Measurements from ENCODE around the gene WDR5B.
"Not testable (repeated sequence)": the region's sequence is repeated elsewhere in the genome, so short reads cannot be mapped to it uniquely, and the experiment has no call there.

WDR5B gene

DNA sequence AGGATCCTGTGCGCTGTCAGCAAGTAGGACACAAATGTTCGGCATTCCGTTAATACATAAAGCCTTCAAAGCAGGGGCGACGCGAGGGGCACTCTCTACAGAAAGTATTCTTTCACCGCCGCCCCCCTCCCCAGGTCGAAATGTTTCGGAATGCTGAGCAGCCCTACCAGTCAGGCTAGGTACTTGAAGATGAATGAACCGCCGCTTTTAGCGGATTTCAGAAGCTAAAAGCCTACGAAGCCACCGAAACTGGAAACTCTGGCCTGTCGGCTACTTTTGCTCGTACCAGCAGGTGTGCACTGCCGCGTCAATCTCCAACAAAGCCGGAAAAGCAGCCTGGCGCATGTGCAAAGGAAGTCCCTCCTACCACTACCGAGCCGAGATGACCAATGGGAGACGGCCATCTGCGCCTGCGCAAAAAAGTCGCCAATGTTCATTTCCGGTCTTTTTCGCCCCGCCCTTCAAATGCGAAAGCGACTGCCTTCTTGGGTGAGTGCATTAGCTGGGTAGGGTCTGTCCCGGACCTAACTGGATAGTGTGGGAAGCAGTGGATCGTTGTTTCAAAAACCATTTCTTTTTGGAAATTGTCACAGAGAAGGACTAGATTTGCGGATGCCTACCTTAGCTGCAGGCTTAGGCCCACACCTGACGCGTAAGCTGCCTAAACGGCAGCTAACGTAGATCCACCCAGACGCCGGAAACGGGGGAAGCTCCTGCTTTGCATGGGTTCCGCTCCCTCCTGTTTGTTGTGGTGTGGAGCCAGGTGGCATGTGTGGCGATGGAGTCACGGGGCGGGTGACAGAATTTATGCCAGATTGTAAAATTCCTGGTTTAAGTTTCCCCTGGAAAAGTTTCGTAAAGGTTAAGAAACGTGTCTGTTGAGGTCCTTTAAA, at the start of gene WDR5B:
TSS of gene WDR5B (minus strand) at position 301 of the 893 bp plus-strand sequence. CDS start 534 bp downstream, outside the sequence.
- peak; percentile 99 for DNase-seq (ENCODE audit: low read depth in 1 of 2, low spot score in 1 of 2)

DNA sequence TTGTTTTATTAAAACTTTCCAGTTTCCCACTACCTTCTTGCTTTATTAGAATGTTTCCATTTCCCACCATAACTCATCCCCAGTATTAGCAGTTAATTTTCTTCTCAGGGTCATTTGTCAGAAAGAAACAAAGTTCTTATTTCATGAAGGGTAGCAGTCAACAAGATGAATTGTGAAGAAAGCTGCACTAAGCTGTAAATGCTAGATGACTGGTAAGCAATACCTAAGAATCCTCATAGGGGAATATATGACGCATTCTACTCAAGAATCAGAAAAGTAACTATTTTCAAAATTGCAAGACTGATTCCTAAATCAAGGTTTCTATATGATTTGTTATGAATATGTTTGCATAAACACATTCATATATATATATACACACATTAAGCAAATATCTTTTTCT, 48.8 kb upstream of the WDR5B start:
- DNase-seq (ENCODE audit: low read depth in 1 of 2, low spot score in 1 of 2): no peak

DNA sequence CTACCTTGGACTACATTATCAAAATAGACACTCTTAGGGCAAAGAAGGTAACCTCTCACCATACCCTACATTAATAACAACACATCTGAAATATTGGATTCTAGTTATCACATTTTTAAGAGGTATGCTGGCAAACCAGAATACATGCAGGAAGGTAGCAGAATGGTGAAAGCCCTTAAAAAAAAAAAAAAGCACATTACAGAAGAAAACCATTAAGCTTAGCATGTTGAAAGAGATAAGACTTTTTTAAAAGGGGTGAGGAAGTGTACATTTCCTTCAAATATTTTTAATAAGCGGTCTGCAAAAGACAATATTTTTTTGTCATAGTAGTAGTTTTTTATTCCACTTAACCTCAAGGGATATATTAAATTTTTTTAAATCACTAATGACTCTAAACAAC, 46.5 kb upstream of the WDR5B start:
- no peak for DNase-seq (ENCODE audit: low read depth in 1 of 2, low spot score in 1 of 2)

DNA sequence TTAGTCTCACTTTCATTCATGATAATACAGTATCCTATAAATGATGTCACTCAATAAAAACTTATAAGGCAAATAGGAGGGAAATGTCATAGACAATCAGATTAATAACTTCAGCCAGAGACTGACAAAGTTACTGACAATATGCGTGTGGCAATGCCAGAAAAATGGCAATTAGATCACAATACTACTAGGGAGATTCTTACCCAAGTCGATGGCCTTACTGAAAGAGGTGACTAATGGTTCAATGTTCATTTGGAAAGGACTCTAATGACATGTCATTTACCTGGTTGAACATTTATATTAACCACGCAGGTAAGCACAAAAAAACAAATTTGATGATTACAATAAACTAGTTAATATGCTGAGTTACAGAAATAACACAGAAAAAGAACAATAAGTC, 45.9 kb upstream of the WDR5B start:
- DNase-seq (ENCODE audit: low read depth in 1 of 2, low spot score in 1 of 2): no peak

DNA sequence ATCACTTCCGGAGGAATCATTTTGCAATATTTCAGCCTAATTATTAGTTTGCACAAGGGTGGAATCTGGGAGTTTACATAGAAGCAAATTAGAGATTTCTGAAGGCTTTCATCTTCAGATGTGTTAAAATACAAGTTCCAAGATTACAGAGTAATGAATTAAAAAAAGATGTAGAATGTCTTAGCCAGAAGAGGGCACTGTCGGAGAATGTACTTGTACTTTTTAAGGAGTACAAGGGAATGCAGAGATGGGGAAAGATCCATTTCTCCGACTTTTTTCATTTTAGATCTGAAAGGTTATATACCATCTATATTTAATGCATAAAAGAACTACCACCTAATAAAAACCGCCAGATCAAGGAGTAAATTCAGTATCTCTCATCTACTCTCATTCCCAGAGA, 43.1 kb upstream of the WDR5B start:
- no peak for DNase-seq (ENCODE audit: low read depth in 1 of 2, low spot score in 1 of 2)

DNA sequence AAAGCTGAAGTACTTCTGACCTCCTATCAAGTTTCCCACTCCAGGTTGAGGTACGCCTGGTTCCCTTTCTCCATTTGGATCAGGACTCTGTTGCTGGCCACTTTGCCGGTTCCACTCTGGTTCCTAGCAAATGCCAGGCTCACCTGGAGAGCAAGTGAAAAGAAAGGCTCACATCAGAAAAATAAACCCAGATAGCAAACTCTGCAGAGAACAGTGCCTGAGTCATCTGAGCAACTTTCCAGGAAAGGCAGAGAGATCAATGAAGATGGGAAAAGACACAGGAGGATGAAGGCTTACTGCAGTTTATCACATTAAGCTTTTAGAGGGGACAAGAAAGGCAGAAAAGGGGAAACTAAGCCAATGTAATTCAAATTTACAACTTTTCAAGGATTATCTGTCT, 41.8 kb upstream of the WDR5B start:
- DNase-seq (ENCODE audit: low read depth in 1 of 2, low spot score in 1 of 2): no peak

DNA sequence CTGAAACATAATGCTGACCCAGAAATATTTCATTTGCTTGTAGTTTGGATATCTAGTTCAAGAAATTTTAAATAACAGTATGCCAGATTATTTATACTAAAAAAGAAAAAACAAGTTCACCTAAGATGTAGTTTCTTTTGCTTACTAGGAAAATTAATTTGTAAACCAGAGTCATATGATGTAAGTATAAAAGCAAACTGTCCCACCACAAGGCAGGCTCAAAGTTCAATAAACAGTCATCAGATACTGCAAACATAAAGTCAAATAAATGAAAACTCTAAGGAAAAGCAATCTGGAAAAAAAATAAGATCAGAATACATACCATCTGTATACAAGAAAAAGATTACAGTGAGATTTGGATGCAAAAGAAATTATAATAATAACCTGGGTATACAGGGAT, 40.2 kb upstream of the WDR5B start:
- no peak for DNase-seq (ENCODE audit: low read depth in 1 of 2, low spot score in 1 of 2)

DNA sequence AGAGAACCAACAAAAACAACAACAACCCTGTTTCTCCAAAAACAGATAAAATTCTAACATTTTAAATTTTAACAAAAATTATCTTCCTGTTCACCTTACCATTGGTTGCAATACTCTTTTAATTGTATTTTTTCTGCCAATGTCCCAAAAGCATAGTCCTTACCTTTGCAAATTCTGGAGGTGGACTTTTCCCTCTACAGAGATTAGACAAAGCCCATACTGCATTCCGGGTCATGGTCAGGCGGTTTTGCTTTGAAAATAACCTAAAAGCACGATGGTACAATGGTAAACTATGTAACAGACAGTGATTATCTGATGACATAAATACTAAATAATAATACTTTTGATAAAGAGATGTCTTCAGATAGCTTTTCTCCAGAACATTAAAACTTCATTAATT, 35.5 kb upstream of the WDR5B start:
- no peak for DNase-seq (ENCODE audit: low read depth in 1 of 2, low spot score in 1 of 2)

DNA sequence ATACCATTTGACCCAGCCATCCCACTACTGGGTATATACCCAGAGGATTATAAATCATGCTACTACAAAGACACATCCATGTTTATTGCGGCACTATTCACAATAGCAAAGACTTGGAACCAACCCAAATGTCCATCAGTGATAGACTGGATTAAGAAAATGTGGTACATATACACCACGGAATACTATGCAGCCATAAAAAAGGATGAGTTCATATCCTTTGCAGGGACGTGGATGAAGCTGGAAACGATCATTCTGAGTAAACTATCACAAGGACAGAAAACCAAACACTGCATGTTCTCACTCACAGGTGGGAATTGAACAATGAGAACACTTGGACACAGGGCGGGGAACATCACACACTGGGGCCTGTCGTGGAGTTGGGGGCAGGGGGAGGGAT, 32.4 kb upstream of the WDR5B start:
- DNase-seq (ENCODE audit: low read depth in 1 of 2, low spot score in 1 of 2): not testable (repeated sequence)

DNA sequence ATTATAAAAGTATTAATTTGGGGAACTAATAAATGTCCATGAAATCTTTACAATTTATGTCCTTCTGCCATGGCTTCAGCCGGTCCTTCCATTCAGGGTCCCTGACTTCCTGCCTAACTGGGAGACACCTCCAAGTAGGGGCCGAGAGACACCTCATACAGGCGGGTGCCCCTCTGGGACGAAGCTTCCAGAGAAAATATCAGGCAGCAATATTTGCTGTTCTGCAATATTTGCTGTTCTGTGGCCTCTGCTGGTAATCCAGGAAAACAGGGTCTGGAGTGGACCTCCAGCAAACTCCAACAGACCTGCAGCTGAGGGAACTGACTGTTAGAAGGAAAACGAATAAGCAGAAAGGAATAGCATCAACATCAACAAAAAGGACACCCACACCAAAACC, 28.6 kb upstream of the WDR5B start:
- not testable (repeated sequence) for DNase-seq (ENCODE audit: low read depth in 1 of 2, low spot score in 1 of 2)

DNA sequence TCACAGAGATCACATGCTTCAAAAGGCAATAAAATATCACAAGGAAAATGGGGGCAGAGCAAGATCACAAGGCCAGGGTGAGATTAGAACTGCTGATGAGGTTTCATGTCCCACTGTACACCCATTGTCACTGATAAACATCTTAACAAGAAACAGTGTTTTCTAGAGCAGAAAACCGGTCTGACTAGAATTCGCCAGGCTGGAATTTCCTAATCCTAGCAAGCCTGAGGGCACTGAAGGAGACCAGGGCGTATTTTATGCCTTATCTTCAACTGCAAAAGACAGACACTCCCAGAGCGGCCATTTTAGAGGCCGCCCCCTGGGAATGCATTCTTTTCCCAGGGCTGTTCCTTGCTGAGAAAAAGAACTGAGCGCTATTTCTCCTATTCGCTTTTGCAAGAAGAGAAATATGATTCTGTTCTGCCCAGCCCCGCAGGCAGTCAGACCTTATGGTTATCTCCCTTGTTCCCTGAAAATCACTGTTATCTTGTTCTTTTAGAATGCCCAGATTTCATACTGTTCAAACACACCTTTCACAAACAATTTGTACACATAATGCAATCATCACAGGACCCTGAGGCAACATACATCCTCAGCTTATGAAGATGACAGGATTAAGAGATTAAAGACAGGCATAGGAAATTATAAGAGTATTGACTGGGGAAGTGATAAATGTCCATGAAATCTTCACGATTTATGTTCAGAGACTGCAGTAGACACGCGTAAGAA, 28.1 kb upstream of the WDR5B start:
- DNase-seq (ENCODE audit: low read depth in 1 of 2, low spot score in 1 of 2): not testable (repeated sequence)

DNA sequence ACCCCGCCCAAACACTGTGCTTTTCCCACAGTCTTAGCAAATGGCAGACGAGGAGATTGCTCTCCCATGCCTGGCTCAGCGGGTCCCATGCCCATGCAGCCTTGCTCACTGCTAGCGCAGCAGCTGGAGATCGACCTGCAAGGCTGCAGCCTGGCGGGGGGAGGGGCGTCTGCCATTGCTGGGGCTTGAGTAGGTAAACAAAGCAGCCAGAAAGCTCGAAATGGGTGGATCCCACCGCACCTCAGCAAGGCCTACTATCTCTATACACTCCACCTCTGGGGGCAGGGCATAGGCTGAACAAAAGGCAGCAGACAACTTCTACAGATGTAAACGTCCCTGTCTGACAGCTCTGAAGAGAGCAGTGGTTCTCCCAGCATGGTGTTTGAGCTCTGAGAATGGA, 27.2 kb upstream of the WDR5B start:
- DNase-seq (ENCODE audit: low read depth in 1 of 2, low spot score in 1 of 2): no peak

DNA sequence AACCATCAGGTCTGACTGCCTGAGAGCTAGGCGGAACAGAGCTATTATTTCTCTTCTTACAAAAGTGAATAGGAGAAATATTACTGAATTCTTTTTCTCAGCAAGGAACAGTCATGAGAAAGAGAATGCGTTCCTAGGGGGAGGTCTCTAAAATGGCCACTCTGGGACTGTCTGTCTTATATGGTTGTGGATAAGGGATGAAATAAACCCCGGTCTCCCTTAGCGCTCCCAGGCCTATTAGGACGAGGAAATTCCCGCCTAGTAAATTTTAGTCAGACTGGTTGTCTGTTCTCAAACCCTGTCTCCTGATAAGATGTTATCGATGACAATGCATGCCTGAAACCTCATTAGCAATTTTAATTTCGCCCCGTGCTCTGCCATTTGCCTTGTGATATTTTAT, 20.1 kb upstream of the WDR5B start:
- DNase-seq (ENCODE audit: low read depth in 1 of 2, low spot score in 1 of 2): no peak

DNA sequence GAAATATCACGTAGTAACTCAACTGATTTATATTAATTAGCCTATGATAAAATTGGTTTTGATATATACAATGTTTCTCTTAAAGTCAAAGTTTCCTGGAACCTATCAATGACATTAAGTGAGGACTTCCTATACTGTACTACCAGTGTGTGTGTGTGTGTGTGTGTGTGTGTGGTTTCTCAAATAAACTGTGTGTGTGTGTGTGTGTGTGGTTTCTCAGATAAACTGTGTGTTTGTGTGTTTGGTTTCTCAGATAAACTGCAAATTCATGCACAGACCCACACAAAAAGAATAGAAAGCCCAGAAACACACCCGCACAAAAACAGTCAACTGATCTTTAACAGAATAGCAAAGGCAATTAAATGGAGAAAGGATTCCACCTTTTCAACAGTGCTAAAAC, 14.5 kb upstream of the WDR5B start:
- no peak for DNase-seq (ENCODE audit: low read depth in 1 of 2, low spot score in 1 of 2)

DNA sequence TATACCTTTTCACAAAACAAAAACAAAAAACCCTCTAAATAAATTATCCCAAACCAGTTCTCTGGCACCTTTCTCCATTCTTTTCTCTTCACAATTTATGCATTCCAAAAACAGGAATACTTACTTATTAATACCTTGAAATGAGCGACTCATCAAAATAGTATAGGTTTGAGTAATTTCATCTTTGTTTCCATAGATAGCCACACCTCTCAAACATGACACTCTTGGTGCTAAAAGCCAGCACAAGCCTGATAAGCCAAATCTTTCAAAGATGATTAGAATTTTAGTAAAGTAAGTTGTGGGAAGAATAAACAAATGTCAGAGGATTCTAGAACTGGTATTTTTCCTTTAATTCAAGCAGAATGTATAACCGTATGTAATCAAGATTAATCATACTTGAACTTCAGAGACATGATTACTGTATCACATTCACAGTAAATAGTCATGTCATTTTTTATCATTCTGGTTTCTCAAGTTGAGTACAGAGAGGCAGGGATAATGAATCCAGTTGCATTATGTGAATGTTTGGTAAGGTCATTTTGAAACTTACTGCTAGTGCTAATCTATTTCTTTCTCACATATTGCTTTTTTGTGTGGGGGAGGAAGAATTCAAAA, 12.1 kb upstream of the WDR5B start:
- DNase-seq (ENCODE audit: low read depth in 1 of 2, low spot score in 1 of 2): no peak

DNA sequence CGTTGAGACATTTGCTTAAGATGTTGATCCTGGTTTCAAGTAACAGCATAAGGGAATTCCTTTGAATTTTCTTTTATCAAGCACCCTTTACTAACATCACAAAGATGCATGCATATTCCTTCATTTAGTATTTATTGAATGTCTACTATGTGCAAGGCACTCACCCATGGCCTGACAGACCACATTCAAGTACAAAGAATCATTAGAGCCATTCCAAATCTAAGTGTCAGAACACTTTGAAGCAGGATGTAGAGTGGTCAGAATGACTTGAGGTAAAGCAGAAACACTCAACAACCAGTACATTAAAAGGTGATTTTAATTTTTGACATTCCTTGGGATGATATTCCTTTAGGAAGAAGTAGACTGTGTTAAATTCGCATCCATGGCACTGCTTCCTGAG, 6.0 kb upstream of the WDR5B start:
- DNase-seq (ENCODE audit: low read depth in 1 of 2, low spot score in 1 of 2): no peak

DNA sequence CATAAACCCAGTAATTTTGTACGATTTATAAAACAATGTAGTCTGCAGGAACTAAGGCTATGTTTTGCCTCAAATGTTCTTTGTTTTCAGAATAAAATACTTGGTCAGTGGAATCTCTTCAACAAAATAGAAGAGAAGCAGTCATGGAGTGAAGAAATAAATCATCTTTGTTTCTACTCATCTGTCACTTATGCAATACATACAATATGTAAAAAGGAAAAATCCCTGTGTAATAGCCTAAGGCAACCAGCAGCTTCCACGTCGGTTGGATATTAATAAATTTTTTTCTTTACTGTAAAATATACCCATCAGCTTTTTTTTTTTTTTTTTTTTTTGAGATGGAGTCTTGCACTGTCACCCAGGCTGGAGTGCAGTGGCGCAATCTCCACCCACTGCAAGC, 5.2 kb upstream of the WDR5B start:
- DNase-seq (ENCODE audit: low read depth in 1 of 2, low spot score in 1 of 2): no peak

DNA sequence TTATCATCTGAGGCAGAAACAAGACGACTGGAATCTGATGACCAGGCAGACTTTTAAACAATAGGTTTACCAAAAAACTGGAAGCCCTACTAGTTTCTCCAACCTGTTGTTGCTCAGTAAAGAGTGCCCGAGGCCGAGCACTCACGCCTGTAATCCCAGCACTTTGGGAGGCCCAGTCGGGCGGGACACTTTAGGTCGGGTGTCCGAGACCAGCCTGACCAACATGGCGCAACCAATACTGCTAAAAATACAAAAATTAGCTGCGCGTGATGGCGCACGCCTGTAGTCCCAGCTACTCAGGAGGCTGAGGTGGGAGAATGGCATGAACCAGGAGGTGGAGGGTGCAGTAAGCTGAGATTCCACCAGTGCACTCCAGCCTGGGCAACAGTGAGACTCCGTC, 1.1 kb upstream of the WDR5B start:
- no peak for DNase-seq (ENCODE audit: low read depth in 1 of 2, low spot score in 1 of 2)

DNA sequence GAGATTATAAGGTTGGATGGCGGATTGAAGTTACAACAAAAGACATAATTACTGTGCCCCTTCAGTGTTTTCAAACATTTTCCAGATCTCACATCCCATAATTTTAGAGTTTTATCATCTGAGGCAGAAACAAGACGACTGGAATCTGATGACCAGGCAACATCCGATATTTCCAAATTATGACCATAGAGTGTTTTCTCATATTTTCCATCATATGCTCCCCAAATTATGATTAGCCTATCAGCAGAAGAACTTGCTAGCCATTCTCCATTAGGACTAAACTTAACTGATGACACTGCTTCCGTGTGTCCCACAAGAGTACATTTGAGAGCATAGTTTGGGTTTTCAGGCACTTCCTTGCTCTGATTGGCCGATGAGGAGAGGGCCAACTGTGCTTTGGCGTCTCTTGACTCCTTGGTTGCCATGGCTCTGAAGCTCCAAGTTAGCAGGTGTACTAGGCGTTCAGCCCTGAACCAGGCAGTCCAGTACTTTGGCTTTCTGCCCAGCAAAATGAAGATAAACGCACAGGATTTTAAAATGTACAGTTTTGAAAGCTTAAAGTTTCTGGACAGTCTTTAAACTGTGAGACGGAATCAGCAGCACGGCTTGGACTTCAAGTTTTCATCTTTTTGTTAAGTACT, 638 bp downstream of the WDR5B start:
- DNase-seq (ENCODE audit: low read depth in 1 of 2, low spot score in 1 of 2): peak; percentile 2 to 23

DNA sequence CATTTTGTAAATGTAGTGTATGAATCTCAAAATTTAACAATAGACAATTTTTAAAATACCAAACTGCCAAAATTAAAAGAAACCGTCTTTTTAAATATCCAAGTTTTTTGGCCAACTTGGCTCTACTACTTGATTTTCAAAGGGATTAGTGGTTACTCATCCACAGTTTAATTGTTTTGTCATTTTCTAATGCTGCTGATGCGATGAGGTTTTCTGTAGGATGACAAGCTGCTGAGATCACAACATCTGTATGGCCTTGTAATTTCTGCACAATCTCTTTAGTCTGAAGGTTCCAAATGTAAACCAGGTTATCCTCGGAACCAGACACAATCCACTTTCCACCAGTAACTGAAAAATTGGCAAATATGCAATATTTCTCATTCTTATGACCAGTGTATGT, 1.5 kb downstream of the WDR5B start:
- DNase-seq (ENCODE audit: low read depth in 1 of 2, low spot score in 1 of 2): no peak

DNA sequence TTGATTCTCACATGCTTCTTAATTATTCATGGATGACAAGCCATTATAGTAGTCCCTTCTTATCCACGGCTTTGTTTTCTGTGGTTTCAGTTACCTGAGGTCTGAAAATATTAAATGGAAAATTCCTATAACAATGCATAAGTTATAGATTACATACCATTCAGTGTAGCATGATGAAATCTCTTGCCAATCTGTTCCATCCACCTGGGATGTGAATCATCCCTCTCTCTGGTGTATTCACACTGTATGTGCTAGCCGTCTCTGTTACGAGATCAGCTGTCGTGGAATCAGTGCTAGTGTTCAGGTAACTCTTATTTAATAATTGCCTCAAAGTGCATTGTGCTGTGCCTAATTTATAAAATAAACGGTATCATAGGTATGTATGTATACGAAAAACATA, 5.2 kb downstream of the WDR5B start:
- no peak for DNase-seq (ENCODE audit: low read depth in 1 of 2, low spot score in 1 of 2)

DNA sequence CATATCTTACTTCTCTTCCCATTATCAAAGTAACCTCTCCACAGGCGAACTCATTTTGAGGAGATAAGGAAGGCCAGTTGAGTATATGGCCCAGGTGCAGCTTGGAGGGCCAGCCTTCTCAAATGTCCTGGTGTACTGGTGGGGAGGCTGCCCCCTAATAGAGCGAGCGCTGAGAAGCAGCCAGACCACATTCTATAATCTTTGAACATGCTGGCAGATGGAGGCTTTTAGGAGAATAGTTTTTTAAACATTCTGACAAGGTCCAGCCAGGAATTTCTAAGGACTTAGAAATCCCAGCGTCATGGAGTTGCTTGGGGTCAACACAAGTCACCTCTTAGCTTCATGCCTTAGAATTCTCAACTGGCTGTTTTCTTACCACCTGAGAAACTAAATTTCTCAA, 5.8 kb downstream of the WDR5B start:
- no peak for DNase-seq (ENCODE audit: low read depth in 1 of 2, low spot score in 1 of 2)
